ENCODE data around the gene NTNG1. TPM values are rescaled to one million over a fixed set of nuclear protein-coding genes. Genes with fewer than 3 reads are reported as not detected.

Gene NTNG1
- total RNA-seq, 1 donor from 2014 or later, result 0.83 TPM

DNA sequence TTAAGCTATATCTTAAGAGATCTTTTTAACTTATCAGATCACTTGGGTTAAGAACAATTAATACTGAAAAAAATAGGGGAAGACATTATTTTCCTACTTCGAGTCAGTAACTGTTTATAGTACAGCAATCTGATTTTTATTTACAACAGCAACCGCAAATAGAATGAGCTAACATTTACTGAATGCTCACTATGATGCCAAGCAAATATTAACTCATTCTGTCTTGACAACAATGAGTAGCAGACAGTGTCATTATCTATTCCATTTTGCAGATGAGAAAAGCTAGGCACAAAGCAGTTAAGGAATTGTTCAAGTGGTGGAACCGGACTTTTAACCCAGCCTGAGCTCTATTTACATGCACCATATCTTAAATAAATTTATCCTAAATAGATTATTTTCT is 273.7 kb downstream of the NTNG1 start:
- TF ChIP-seq, protein P1, sequence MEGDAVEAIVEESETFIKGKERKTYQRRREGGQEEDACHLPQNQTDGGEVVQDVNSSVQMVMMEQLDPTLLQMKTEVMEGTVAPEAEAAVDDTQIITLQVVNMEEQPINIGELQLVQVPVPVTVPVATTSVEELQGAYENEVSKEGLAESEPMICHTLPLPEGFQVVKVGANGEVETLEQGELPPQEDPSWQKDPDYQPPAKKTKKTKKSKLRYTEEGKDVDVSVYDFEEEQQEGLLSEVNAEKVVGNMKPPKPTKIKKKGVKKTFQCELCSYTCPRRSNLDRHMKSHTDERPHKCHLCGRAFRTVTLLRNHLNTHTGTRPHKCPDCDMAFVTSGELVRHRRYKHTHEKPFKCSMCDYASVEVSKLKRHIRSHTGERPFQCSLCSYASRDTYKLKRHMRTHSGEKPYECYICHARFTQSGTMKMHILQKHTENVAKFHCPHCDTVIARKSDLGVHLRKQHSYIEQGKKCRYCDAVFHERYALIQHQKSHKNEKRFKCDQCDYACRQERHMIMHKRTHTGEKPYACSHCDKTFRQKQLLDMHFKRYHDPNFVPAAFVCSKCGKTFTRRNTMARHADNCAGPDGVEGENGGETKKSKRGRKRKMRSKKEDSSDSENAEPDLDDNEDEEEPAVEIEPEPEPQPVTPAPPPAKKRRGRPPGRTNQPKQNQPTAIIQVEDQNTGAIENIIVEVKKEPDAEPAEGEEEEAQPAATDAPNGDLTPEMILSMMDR (IDR thresholded peaks at IDR 0.05; ENCODE audit: unreplicated experiment), result no peak
- Mint-ChIP-seq H3K27me3 (ENCODE audit: low read depth) (no peaks in the 10 kb centered on the region), H3K4me3 (no peak overlapping the region), H3K4me1 (no peaks in the 10 kb centered on the region), H3K27ac (no peak overlapping the region), H3K9me3 (no peaks in the 10 kb centered on the region), H3K36me3 (no peaks in the 10 kb centered on the region)
- no peak for DNase-seq (ENCODE audit: low spot score in 2 of 2, unreplicated experiment in 2 of 2)

DNA sequence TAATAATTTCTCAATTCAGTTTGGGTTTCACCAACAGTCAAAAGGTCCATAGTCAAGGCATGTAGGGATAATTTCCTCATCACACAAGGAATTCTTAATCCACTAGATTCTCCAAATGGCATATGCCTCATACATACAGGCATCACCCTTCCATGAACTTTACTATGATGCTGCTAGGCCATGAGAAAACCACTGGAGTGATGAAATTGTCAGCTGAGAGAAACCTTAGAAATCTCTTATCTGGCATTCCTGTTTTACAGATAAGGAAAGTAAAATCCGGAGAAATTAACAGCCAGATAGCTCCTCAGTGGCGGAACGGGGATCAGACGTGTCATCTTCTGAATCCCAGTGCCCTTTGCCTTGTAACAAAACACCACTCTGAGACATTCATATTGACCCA is 274.4 kb downstream of the NTNG1 start:
- no peaks in the 10 kb centered on the region for H3K4me1 Mint-ChIP-seq
- no peaks in the 10 kb centered on the region for H3K9me3 Mint-ChIP-seq
- no peak for DNase-seq (ENCODE audit: low spot score in 2 of 2, unreplicated experiment in 2 of 2)
- H3K27ac Mint-ChIP-seq, result no peak overlapping the region
- TF ChIP-seq, protein P1 (IDR thresholded peaks at IDR 0.05; ENCODE audit: unreplicated experiment), result no peak
- H3K4me3 Mint-ChIP-seq, result no peak overlapping the region
- H3K27me3 Mint-ChIP-seq (ENCODE audit: low read depth), result no peaks in the 10 kb centered on the region
- no peaks in the 10 kb centered on the region for H3K36me3 Mint-ChIP-seq

DNA sequence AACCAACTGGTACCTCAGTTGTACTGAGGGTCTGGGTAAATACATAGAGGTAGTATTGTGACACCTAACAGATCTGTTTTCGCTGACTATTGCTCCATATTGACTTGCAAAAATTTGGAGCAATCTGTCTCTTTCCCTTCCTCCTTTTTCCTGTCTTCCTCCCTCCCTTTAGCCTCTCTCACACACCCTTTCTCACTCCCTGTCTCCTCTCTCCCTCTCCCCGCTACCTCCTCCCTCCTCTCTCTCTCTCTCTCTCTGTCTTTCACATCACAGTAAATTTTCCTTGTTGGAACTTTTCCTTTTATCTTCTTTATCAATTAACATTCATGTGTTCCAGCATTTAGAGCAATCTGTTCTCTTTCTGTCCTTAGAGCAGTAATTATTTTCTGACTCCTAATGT is 278.2 kb downstream of the NTNG1 start:
- H3K4me3 Mint-ChIP-seq, result no peak overlapping the region
- TF ChIP-seq, protein P1 (IDR thresholded peaks at IDR 0.05; ENCODE audit: unreplicated experiment), result no peak
- H3K27me3 Mint-ChIP-seq (ENCODE audit: low read depth), result no peaks in the 10 kb centered on the region
- H3K9me3 Mint-ChIP-seq, result no peaks in the 10 kb centered on the region
- no peaks in the 10 kb centered on the region for H3K36me3 Mint-ChIP-seq
- H3K27ac Mint-ChIP-seq, result no peak overlapping the region
- no peak for DNase-seq (ENCODE audit: low spot score in 2 of 2, unreplicated experiment in 2 of 2)
- H3K4me1 Mint-ChIP-seq, result no peaks in the 10 kb centered on the region

DNA sequence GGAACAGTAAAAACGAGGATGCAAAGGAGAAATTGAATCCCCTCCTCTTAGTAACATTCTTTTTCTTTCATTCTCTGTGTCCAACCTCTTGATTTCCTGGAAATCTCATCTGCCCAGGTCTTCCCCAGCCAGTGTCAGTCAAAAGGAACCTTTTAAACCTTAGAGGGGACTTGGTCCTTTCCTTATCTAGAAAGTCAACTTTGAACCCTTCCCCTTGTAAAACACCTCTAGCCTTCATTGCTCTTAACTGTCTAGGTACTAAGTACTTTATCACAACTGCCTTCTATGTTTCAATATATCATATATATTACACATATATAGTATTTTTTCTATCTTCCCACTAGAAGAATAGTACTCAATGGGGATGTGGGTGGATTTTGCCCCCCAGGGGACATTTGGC is 282.1 kb downstream of the NTNG1 start:
- Mint-ChIP-seq H3K4me3 (no peak overlapping the region), H3K9me3 (peaks cover 23% of the 10 kb centered on the region), H3K4me1 (no peaks in the 10 kb centered on the region), H3K27ac (no peak overlapping the region), H3K27me3 (ENCODE audit: low read depth) (no peaks in the 10 kb centered on the region), H3K36me3 (no peaks in the 10 kb centered on the region)
- no peak for DNase-seq (ENCODE audit: low spot score in 2 of 2, unreplicated experiment in 2 of 2)
- TF ChIP-seq, protein P1 (IDR thresholded peaks at IDR 0.05; ENCODE audit: unreplicated experiment), result no peak

DNA sequence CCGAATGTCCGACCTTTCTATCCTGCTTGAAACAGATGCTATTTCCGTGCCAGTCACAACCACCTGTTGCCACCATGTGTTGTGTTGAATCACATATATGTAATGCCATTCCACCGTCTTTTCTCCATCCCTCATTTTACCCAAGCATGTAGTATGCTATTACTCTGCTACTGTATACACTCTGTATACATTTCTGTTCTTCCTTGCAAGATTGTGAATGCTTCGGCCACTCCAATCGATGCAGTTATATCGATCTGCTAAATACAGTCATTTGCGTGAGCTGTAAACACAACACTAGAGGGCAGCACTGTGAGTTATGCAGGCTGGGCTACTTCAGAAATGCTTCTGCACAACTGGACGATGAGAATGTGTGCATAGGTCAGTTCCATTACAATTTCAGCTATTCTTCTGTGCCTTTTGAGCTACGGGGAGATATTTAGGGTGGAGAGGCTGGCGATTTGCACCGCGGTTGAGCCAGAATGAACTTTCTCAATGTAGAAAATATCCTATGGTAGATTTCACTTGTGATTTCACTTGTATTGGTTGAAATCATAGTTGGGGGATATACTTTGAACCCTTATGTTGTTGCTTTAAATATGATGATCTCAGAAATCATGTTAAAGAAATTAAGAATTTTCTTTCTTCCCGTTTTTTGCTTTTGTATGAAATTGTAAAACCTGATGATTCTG is 289.8 kb downstream of the NTNG1 start:
- no peak overlapping the region for H3K4me3 Mint-ChIP-seq
- H3K27ac Mint-ChIP-seq, result no peak overlapping the region
- H3K9me3 Mint-ChIP-seq, result peaks cover 15% of the 10 kb centered on the region
- TF ChIP-seq, protein P1 (IDR thresholded peaks at IDR 0.05; ENCODE audit: unreplicated experiment), result peak; percentile 60
- no peaks in the 10 kb centered on the region for H3K4me1 Mint-ChIP-seq
- no peaks in the 10 kb centered on the region for H3K36me3 Mint-ChIP-seq
- no peak for DNase-seq (ENCODE audit: low spot score in 2 of 2, unreplicated experiment in 2 of 2)
- H3K27me3 Mint-ChIP-seq (ENCODE audit: low read depth), result no peaks in the 10 kb centered on the region
